Activated CD8-positive, alpha-beta memory T cell treated with anti-CD3 and anti-CD28 coated beads, Interleukin-2, amount 10 ng/mL, durations not matched to agents 7 days and 5 days (primary cell): ENCODE data around the gene ZNF511. TPM values are rescaled to one million over a fixed set of nuclear protein-coding genes. Genes with fewer than 3 reads are reported as not detected.

ENCODE experiments used
- ATAC-seq: fragments of 150-1000 bp; cut with Tn5 transposase; one replicate; pipeline ENCODE4 v1.10.0; 2021; ENCODE audit warnings: moderate library complexity
- CTCF ChIA-PET: fragments of 350-600 bp; sonication (Branson Sonifier 250); formaldehyde crosslinking; loops from one replicate; lab custom pipeline; 2021; ENCODE audit warnings: antibody characterized with exemption; lab: Charles Lee
- DNase-seq: peaks from one replicate; pipeline ENCODE4 v3.0.0-alpha.2; 2020
- H3K27ac Mint-ChIP-seq: one replicate; pipeline ENCODE4 v1.8.0; 2021; ENCODE audit warnings: mild to moderate bottlenecking, mixed read lengths
- H3K27me3 Mint-ChIP-seq: one replicate; pipeline ENCODE4 v1.8.0; 2021; ENCODE audit warnings: mixed read lengths
- H3K36me3 Mint-ChIP-seq: one replicate; pipeline ENCODE4 v1.8.0; 2021; ENCODE audit warnings: mild to moderate bottlenecking, mixed read lengths
- H3K4me1 Mint-ChIP-seq: one replicate; pipeline ENCODE4 v1.8.0; 2021; ENCODE audit warnings: mixed read lengths
- H3K4me3 Mint-ChIP-seq: one replicate; pipeline ENCODE4 v1.8.0; 2021; ENCODE audit warnings: mild to moderate bottlenecking, moderate library complexity, mixed read lengths
- H3K9me3 Mint-ChIP-seq: one replicate; pipeline ENCODE4 v1.8.0; 2022; ENCODE audit warnings: low read depth, mixed read lengths
- total RNA-seq, 2 experiments: library from RNA; stranded (reverse); gene quantifications; one replicate each; pipeline ENCODE4 v1.2.3, GENCODE V29; 2021

The ZNF511 gene
- total RNA-seq, 2 experiments from 2014 or later, result 50.7 to 60.1 TPM

DNA sequence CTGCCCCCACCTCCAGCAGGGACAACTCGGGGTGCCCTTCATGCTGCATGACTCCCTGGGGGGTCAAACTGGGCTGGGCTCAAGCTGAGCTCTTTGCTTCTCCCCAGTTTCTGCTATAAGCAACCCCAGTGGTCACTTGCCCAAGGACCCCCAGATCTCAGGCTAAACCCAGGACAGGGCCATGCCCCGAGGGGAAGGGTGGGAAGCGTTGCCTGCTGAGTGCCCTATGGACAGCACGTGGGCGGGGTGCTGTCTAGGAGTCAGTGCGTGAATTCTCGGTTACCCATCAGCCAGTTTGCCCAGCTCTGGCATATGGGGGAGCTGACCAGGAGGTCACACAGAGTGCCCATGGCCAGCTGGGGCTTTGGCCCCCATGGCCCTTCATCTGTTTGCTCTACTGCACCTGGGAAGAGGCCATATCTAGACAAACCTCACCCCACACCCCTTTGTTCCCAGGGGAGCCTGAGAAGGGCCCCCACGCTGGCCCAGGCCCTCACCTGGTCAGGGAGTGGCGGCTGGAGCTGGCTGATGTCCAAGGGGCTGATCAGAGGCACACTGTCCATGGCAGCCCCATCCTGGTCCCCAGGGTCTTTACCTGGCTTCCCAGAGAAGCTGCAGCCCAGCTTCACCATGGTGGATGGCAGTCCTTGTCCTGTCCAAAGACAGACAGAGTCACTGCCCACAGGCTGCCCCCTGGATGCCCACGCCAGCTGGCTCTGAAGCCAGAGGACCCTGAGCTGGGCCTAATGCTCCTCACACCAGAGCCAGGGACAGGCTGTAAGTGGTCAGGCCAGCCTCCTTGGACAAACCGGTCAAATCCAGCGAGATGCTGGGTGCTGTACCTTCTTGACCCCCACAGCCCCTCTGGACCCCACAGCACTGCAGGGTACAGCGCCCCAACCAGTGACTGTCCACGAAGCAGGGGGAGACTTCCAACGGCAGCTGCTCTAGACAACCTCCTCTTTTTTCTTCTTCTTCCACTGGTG, 19.9 kb downstream of the ZNF511 start:
- peaks cover 4% of the 10 kb centered on the region for H3K4me1 Mint-ChIP-seq
- H3K27ac Mint-ChIP-seq, result no peak overlapping the region
- H3K4me3 Mint-ChIP-seq, result no peak overlapping the region
- peaks cover 71% of the 10 kb centered on the region for H3K27me3 Mint-ChIP-seq
- CTCF ChIA-PET, result interaction anchor here (0.7 to 4.0 kb wide), 37 partner anchors 8 to 1426 kb away, joined by 3 to 30 read pairs (median 5); partner anchors contain the start of genes ECHS1, FUOM, PAOX and PRAP1
- H3K36me3 Mint-ChIP-seq, result no peaks in the 10 kb centered on the region
- no peaks in the 10 kb centered on the region for H3K9me3 Mint-ChIP-seq
- DNase-seq, result no peak
- ATAC-seq, result no peak

DNA sequence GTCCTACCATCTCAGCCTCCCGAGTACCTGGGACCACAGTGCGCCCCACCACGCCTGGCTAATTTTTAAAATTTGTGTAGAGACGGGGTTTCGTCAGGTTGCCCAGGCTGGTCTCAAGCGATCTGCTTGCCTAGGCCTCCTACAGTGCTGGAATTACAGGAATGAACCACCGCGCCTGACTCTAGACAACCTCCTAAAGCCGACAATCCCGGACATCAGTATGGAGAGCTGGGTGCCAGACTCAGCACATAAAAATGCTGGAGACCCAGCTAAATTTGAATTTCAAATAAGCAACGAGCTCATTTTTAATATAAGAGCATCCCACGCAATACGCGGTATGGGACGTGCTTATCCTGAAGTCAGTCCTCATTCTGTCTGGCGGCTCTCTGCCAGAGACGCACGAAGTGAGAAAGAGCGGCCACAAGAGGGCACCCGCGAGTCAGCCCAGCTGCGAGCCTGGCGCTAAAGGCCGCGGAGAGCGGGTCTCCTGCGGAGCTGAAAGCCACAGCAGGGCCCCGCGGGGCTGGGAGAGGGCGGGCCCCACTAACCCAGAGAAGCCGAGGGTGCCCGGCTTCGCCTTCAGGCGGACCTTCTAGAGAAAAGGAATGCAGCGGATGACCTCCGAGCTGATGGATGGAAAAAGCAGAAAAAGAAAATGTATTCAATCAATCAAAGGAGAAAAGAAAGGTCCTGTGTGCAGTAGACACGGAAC, 20.9 kb downstream of the ZNF511 start:
- no peaks in the 10 kb centered on the region for H3K9me3 Mint-ChIP-seq
- H3K36me3 Mint-ChIP-seq, result no peaks in the 10 kb centered on the region
- peak; percentile 87 for DNase-seq
- H3K27me3 Mint-ChIP-seq, result peaks cover 74% of the 10 kb centered on the region
- peaks cover 4% of the 10 kb centered on the region for H3K4me1 Mint-ChIP-seq
- no peak overlapping the region for H3K4me3 Mint-ChIP-seq
- no peak overlapping the region for H3K27ac Mint-ChIP-seq
- ATAC-seq, result peak; percentile 92
- CTCF ChIA-PET, result interaction anchor here (0.6 to 4.0 kb wide), 41 partner anchors 9 to 367 kb away, joined by 3 to 30 read pairs (median 4); partner anchors contain the start of genes ECHS1, FUOM, PAOX and PRAP1

DNA sequence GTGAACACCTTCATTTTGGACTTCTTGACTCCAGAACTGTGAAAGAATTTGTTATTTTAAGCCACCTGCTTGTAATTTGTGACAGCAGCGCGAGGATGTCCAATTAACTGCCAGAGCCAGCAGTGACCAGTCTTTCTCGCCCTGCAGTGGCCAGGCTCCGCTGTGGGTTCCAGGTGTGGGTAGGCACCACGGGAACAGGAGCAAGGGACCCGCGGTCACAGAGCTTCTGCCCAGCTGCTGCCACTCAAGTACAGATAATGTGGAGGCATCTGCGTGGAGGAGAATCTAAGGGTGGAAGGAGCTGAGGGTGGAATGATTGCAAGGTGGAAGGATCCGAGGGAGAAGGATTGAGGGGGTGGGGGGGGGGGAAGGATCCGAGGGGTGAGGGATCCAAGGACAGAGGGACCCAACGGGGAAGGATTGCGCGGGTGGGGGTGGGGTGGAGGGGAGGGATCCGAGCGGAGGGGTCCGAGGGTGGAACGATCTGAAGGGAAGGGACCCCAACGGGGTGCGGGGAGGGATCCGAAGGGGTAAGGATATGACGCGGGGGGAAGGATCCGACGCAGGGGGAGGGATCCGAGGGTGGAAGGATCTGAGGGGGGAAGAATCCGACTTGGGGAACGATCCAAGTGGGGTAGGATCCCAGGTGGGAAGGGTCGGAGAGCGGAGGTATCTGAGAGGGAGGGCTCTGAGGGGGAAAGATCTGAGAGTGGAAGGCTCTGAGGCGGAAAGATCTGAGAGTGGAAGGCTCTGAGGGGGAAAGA, 24.4 kb downstream of the ZNF511 start:
- Mint-ChIP-seq H3K27me3 (peaks cover 60% of the 10 kb centered on the region), H3K9me3 (no peaks in the 10 kb centered on the region), H3K4me1 (peaks cover 7% of the 10 kb centered on the region), H3K36me3 (no peaks in the 10 kb centered on the region), H3K4me3 (no peak overlapping the region), H3K27ac (no peak overlapping the region)
- no peak for ATAC-seq
- no peak for DNase-seq
- CTCF ChIA-PET, result no interaction called here

DNA sequence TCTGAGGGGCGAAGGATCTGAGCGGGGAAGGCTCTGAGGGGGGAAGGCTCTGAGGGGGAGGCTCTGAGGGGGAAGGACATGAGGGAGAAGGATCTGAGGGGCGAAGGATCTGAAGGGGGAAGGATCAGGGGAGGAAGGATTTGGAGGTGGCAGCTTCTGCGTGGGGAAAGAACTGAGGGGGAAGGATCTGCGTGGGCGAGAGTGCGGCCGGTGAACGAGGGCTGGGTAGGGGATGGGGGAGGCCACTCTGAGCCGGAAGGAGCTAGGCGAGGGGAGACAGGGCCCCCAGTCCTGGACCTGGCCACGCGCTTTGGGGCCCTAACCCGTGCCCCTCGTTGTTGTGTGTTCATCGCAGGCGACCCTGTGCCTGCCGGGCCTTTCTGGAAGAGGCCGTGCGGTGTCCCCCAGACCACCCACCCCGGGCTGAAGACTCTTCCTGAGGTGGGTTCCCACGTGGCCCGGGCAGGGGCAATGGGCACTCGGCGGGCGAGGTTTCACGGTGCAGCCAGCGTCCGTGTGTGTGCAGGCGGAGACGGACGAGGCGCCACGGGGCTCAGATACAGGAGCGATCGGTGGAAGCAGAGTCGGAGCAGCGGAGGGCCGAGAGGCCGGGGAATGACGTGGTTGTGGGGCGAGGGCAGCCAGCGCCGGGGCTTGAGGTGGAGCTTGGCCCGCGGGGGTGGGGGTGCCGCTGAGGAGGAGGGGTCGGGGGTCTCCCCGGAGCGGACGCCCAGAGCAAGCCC, 26.0 kb downstream of the ZNF511 start:
- CTCF ChIA-PET, result no interaction called here
- Mint-ChIP-seq H3K27ac (no peak overlapping the region), H3K4me3 (no peak overlapping the region)

DNA sequence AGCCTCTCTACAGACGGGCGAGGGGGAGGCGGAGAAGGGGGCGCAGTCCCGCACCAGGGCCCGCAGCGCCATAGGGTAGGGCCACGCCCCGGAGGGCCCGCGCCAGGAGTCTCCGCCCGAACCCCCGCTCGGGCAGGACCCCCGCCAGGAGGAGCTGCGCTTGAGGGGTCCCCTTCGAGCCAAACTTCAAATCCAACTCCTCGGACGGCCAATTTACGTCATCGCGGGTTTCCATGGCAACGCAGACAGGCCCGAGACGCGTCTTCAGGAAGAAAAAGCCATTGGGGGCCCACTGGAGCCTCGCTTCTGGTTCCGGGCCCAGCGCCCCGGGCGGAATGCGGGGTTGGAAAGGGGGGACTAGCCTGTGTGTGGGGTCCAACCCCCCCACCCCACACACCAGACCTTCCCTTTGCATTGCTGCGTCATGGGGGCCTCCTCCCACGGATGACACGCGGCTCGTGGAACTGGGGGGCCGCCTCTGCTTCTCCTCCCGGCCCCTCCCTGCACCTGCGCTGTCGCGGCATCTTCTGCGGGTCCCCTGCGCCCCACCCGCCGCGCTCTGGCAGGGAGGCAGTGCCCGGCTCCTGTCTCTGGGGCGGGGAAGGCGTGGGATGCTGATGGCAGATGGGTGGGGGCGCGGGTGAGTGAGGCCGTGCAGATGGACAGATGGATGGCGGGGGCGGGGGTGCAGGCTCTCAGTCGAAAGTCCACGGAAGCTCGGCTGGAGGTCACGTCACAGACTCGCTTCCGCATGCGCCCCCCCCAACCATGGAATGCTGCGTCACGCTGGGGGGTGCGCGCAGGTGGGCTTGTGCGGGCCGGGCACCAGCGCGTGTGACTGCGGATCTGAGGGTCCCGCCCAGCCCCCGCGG, 26.8 kb downstream of the ZNF511 start:
- Mint-ChIP-seq H3K27me3 (peaks cover 41% of the 10 kb centered on the region), H3K27ac (no peak overlapping the region), H3K9me3 (no peaks in the 10 kb centered on the region), H3K4me1 (peaks cover 7% of the 10 kb centered on the region), H3K36me3 (no peaks in the 10 kb centered on the region), H3K4me3 (peak overlapping the region; percentile 45)
- ATAC-seq, result peak; percentile 54
- CTCF ChIA-PET, result interaction anchor here (1.0 kb wide), 1 partner anchor 16 kb away, joined by 3 read pairs; no protein-coding TSS in a partner anchor
- DNase-seq, result peak; percentile 86

More for the DNA sequence above, 26.0 kb downstream of the ZNF511 start:
- ATAC-seq (peak; percentile 56), DNase-seq (no peak)
- Mint-ChIP-seq H3K4me1 (peaks cover 7% of the 10 kb centered on the region), H3K36me3 (no peaks in the 10 kb centered on the region), H3K9me3 (no peaks in the 10 kb centered on the region), H3K27me3 (peaks cover 45% of the 10 kb centered on the region)

DNA sequence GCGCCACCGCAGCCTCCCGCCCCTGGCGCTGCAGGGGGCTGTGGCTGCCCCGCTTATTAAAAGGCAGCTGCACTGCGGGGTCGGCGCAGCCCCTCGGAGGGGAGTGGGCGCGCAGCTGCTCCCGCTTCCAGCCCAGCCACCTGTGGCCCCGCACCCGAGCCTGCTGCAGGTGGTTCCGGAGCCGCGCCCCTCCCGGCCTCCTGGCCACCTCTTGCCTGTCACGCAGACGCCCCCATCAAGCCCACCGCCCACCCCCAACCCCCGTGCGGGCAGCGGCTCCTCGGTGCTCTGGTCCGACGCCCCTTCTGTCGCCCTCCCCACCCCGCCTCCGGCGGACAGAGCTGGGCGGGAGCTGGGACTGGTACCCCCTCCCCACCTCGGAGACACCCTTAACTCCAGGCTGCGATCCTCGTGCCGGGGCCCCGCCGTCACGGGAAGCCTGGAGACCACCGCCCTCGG, 27.4 kb downstream of the ZNF511 start:
- Mint-ChIP-seq H3K27ac (no peak overlapping the region), H3K4me1 (peaks cover 7% of the 10 kb centered on the region), H3K4me3 (no peak overlapping the region), H3K27me3 (peaks cover 36% of the 10 kb centered on the region), H3K9me3 (no peaks in the 10 kb centered on the region), H3K36me3 (no peaks in the 10 kb centered on the region)
- ATAC-seq (peak; percentile 6), DNase-seq (no peak)
- CTCF ChIA-PET, result interaction anchor here (0.9 to 1.0 kb wide), 2 partner anchors 16 to 28 kb away, joined by 3 to 4 read pairs; no protein-coding TSS in a partner anchor

DNA sequence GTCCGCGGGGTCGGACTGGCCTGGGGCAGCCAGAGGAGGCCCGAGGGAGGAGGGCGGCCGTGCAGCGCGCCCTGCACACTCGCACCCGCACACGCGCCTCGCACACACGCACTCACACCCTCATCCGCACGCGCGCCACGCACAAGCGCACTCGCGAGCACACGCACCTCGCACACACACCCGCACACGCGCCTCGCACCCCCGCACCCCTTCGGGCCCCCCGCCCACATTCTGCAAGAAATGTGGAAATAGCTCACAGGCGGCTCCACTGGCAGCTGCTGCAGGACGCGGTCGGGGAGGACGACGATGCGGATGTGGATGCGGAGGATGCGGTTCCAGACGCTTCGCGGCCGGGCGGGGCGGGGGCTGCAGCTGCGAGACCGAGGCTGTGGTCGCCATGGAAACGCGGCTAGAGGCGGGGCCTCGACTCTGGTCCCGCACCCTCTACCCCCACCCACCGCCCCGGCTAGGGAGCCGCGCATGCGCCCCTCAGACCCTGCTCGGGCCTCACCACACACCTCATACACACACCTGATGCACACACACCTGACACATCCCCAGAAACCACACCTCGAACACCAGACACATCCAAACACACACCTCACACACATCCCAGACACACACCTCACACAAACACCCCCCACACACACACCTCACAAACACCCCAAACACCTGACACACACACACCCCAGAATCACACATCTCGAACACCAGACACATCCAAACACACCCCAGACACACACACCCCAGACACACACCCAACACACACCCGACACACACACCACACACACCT, 28.1 kb downstream of the ZNF511 start, which contains the start of gene CALY:
Gene CALY, minus strand, starts transcription at position 320 of the 793 bp plus-strand sequence. CDS start 7,907 bp downstream, outside the sequence.
- Mint-ChIP-seq H3K27ac (peak within 1 kb of the TSS; percentile 34), H3K36me3 (no peaks in the 10 kb centered on the region), H3K4me1 (peaks cover 7% of the 10 kb centered on the region), H3K27me3 (peaks cover 35% of the 10 kb centered on the region), H3K4me3 (peak within 1 kb of the TSS; percentile 45), H3K9me3 (no peaks in the 10 kb centered on the region)
- peak; percentile 88 for DNase-seq
- peak; percentile 35 for ATAC-seq
- CTCF ChIA-PET, result interaction anchor here (0.9 to 1.0 kb wide), 2 partner anchors 15 to 29 kb away, joined by 3 to 4 read pairs; no protein-coding TSS in a partner anchor

DNA sequence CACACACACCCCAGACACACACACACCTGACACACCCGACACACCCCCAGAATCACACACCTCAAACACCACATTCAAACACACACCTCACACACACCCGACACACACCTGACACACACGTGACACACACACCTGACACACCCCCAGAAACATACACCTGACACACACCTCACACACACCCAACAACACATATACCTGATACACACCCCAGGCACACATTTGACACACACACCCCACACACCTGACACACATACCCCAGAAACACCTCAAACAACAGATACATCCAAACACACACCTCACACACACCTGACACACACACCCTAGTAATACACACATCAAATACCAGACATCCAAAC, 28.6 kb downstream of the ZNF511 start:
- H3K27ac Mint-ChIP-seq, result no peak overlapping the region

DNA sequence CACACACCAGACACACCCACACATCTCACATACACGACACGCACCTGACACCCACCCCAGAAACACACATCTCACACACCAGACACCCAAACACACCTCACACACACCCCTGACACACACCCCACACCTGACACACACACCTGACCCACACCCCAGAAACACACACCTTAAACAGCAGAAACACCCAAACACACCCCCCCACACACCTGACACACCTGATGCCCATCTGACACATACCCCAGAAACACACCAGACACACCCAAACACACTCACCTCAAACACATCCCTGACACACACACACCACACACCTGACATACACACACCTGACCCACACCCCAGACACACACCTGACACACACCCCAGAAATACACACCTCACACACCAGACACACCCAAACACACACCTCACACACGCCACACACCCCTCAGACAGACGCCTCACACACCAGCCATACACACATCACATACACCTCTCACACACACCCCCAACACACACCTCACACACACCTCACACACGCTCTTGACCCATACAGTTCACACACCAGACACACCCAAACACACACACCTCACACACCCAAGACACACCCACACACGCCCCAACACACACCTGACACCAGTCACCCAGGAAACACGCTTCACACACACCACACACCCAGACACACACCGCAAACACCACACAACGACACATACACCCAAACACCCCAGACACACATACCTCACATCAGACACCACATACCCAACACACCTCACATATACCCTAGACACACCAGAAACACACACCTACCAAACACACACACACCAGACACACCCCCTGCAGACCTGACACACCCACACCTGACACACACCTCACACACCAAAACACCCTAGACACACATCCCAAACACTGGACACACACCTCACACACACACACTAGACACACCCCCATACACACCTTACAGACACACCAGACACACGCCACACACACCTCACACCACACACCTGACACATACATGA, 29.7 kb downstream of the ZNF511 start:
- Mint-ChIP-seq H3K4me3 (no peak overlapping the region), H3K9me3 (no peaks in the 10 kb centered on the region), H3K27ac (no peak overlapping the region), H3K4me1 (peaks cover 8% of the 10 kb centered on the region), H3K27me3 (peaks cover 30% of the 10 kb centered on the region), H3K36me3 (no peaks in the 10 kb centered on the region)
- CTCF ChIA-PET, result no interaction called here
- ATAC-seq (no peak), DNase-seq (no peak)

More for the DNA sequence above, 28.6 kb downstream of the ZNF511 start:
- Mint-ChIP-seq H3K4me1 (peaks cover 7% of the 10 kb centered on the region), H3K27me3 (peaks cover 33% of the 10 kb centered on the region), H3K4me3 (no peak overlapping the region), H3K9me3 (no peaks in the 10 kb centered on the region), H3K36me3 (no peaks in the 10 kb centered on the region)
- DNase-seq (no peak), ATAC-seq (no peak)
- CTCF ChIA-PET, result no interaction called here

DNA sequence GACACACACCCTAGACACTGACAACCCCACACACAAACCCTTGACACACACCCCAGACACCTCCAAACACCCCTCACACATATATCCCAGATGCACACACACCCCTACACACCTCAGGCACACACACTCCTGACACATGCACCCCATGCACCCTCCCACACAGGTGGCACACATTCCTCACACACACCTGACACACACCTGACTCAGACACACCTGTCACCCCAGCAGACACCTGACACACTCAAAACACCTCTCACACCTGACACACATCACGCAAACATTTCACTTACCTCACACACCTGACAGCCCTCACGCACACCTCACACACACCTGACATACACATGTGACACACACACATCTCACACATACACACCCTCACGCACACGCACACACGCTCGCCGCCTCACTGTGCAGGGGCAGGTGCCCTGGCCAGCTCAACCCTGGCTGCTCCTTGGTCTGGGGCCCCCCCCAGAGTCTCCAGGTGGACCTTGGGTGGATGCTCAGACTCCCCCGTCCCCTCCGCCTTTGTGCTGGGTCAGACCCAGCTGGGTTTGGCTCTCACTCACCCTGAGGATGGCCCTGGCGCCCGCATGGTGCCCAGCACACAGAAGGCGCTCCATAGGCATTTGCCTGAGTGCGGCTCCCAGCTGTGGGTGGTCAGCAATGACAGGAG, 31.1 kb downstream of the ZNF511 start:
- Mint-ChIP-seq H3K27ac (no peak overlapping the region), H3K4me1 (peaks cover 9% of the 10 kb centered on the region), H3K9me3 (no peaks in the 10 kb centered on the region), H3K27me3 (peaks cover 32% of the 10 kb centered on the region), H3K4me3 (no peak overlapping the region), H3K36me3 (no peaks in the 10 kb centered on the region)
- CTCF ChIA-PET, result no interaction called here
- ATAC-seq, result no peak
- no peak for DNase-seq
